H1 (cell line): ENCODE measurements around the gene DOCK3. TPM values are rescaled to one million over a fixed set of nuclear protein-coding genes. Genes with fewer than 3 reads are reported as not detected.

Source experiments
- SIX5 ChIP-seq: IDR thresholded peaks from 2 replicates; pipeline ENCODE4 v1.6.1; 2011; ENCODE audit warnings: mild to moderate bottlenecking, low read depth, low read length
- SP4 ChIP-seq: IDR thresholded peaks from 2 replicates; pipeline ENCODE4 v1.6.1; 2012; ENCODE audit warnings: low read length, inconsistent platforms
- TEAD4 ChIP-seq: IDR thresholded peaks from 2 replicates; pipeline ENCODE4 v1.6.1; 2012; ENCODE audit warnings: low read depth, low read length, inconsistent platforms, mixed read lengths
- polyA plus RNA-seq, 7 experiments: library from polyadenylated mRNA; depleted of rRNA in 3 of 7; stranded (reverse) in 5 of 7; unstranded in 2 of 7; fragments of >200 nt in 5 of 7; fragments of 200-250 nt in 2 of 7; gene quantifications; 1 replicate in 5 of 7; 2 replicates in 1 of 7; 4 replicates in 1 of 7; pipeline versions ENCODE4 v1.2.1 to v1.2.3, GENCODE V29; 2011 to 2013; ENCODE audit warnings: missing spikeins in 2 of 7, mixed read lengths in 2 of 7
- total RNA-seq: library from RNA; stranded (reverse); fragmentation: NEBNext Ultra II Directional; extraction: Animal tissue kit (Norgen Biotek cat#: 25700); gene quantifications from 2 replicates; pipeline ENCODE4 v1.2.1, GENCODE V29; 2021
- TF ChIP-seq, protein P1 (sequence below), 3 experiments: IDR thresholded peaks; 1 replicate in 2 of 3; 2 replicates in 1 of 3; pipeline versions ENCODE4 v1.5.1 to v1.6.1; 2011; ENCODE audit warnings: low read length in 3 of 3, mild to moderate bottlenecking in 3 of 3, inconsistent platforms in 2 of 3, low read depth in 1 of 3, moderate library complexity in 1 of 3; ENCODE audit not compliant: insufficient read depth in 1 of 3; ENCODE audit errors: control extremely low read depth in 1 of 3

The DOCK3 gene
- total and polyA plus RNA-seq, 2 of the 8 experiments (the other 6 are each of a cell fraction or from before 2014, with no cell fraction given) = 2.7 to 5.0 TPM

DNA sequence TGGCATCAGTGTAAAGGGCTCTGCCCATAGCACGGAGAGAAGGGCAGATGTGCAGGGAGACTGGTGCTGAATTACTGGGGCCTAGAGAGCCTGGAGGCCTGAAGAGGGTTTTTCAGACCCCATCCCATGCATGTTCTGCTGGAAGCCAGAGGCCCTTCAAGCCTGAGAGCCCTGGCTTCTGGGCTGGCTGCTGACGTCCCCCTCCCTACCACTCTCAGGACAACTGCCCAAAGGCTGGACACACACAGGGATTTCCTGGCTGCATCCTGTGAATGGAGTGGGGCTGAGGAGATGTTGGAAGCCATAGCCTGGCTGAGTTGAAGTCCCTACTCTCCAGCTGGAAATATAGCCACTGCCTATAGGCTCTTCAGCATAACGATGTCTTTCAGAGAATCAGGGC lies 16.9 kb upstream of the DOCK3 start (continued):
- TF ChIP-seq, protein P1, sequence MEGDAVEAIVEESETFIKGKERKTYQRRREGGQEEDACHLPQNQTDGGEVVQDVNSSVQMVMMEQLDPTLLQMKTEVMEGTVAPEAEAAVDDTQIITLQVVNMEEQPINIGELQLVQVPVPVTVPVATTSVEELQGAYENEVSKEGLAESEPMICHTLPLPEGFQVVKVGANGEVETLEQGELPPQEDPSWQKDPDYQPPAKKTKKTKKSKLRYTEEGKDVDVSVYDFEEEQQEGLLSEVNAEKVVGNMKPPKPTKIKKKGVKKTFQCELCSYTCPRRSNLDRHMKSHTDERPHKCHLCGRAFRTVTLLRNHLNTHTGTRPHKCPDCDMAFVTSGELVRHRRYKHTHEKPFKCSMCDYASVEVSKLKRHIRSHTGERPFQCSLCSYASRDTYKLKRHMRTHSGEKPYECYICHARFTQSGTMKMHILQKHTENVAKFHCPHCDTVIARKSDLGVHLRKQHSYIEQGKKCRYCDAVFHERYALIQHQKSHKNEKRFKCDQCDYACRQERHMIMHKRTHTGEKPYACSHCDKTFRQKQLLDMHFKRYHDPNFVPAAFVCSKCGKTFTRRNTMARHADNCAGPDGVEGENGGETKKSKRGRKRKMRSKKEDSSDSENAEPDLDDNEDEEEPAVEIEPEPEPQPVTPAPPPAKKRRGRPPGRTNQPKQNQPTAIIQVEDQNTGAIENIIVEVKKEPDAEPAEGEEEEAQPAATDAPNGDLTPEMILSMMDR (IDR thresholded peaks at IDR 0.05; ENCODE audit: control extremely low read depth in 1 of 3, insufficient read depth in 1 of 3, low read depth in 1 of 3, low read length in 3 of 3) = no peak
- TF ChIP-seq SP4 (no peak), SIX5 (no peak), TEAD4 (no peak)
- TF ChIP-seq, all 59 proteins: peak for 0
